22Rv1 (cell line): Measurements from ENCODE around the gene ARHGAP31.

Source experiments
- ZFX ChIP-seq: fragments of 450-650 bp; IDR thresholded peaks from 2 replicates; pipeline ENCODE4 v1.6.1; 2017; ENCODE audit warnings: antibody characterized with exemption, borderline replicate concordance
- TF ChIP-seq, protein P1 (sequence below): fragments of 450-650 bp; IDR thresholded peaks from 2 replicates; pipeline ENCODE4 v1.5.1; 2017; ENCODE audit warnings: mild to moderate bottlenecking

DNA sequence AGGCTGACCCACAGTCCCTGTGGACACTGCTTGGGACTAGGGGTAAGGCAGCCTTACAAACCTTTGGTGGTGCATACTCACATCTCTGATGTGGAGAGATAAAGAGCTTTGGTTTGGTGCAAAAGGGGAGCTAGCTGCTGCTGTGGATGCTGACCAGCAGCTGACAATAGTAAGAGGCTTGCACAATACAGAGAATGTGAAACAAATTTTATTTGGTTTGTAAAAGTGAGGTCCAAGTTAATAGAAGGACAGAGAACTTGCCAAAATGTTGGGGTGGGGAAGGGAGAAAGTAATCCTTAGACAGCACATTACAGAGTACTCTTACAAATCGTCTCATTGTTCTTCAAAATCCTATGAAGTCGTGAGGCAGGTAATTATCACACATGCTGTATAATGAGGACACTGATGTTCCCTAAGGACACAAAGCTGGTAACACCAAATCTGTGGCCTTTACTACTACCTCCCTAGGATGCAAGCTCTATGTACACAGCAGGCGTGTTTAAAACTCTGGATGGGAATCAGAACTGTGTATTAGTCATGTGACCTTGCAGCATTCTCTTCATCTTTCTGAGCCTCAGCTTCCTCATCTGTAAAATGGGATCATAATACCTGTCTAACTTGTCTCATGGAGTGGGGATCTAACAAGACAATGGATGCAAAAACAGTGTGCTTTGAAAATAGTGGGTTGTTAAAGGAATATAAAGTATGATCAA lies 21.6 kb downstream of the ARHGAP31 start:
- TF ChIP-seq, protein P1, sequence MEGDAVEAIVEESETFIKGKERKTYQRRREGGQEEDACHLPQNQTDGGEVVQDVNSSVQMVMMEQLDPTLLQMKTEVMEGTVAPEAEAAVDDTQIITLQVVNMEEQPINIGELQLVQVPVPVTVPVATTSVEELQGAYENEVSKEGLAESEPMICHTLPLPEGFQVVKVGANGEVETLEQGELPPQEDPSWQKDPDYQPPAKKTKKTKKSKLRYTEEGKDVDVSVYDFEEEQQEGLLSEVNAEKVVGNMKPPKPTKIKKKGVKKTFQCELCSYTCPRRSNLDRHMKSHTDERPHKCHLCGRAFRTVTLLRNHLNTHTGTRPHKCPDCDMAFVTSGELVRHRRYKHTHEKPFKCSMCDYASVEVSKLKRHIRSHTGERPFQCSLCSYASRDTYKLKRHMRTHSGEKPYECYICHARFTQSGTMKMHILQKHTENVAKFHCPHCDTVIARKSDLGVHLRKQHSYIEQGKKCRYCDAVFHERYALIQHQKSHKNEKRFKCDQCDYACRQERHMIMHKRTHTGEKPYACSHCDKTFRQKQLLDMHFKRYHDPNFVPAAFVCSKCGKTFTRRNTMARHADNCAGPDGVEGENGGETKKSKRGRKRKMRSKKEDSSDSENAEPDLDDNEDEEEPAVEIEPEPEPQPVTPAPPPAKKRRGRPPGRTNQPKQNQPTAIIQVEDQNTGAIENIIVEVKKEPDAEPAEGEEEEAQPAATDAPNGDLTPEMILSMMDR = no peak
- TF ChIP-seq ZFX = no peak
